Lower lobe of right lung (tissue), 2 donors: ENCODE results near the gene OR4A5. TPM values are rescaled to one million over a fixed set of nuclear protein-coding genes. Genes with fewer than 3 reads are reported as not detected.
"Not testable (repeated sequence)": the region's sequence is repeated elsewhere in the genome, so short reads cannot be mapped to it uniquely, and the experiment has no call there.

Source experiments
- ATAC-seq, 2 donors: fragments of 200-7000 bp; cut with Tn5 transposase; one replicate each; pipeline ENCODE4 v1.9.1; 2020 to 2022; ENCODE audit warnings: mild to moderate bottlenecking in 2 of 2, moderate library complexity in 2 of 2
- DNase-seq: peaks from one replicate; pipeline ENCODE4 v3.0.0-alpha.2; 2020
- H3K27ac ChIP-seq: fragments of 200-600 bp; one replicate; pipeline ENCODE4 v1.8.0; 2022
- H3K27me3 ChIP-seq: fragments of 200-600 bp; one replicate; pipeline ENCODE4 v1.8.0; 2022; ENCODE audit warnings: low read depth
- H3K36me3 ChIP-seq: fragments of 200-600 bp; one replicate; pipeline ENCODE4 v1.8.0; 2022; ENCODE audit warnings: mild to moderate bottlenecking
- H3K4me1 ChIP-seq: fragments of 200-600 bp; one replicate; pipeline ENCODE4 v1.8.0; 2022
- H3K4me3 ChIP-seq: fragments of 200-600 bp; one replicate; pipeline ENCODE4 v1.8.0; 2022; ENCODE audit warnings: mild to moderate bottlenecking
- H3K9me3 ChIP-seq: fragments of 200-600 bp; one replicate; pipeline ENCODE4 v1.8.0; 2022
- intact Hi-C: fragments of 100-400 bp; cut with DNase I; formaldehyde crosslinking; loops from one replicate; pipeline ENCODE4 v1.11.0; 2022
- long read RNA-seq: library from polyadenylated mRNA; unstranded; transcript quantifications from one replicate; pipeline ENCODE4 v2.0.0, GENCODE V29; 2021
- total RNA-seq: library from RNA; stranded (reverse); fragmentation: NEBNext Ultra II Directional; extraction: Animal tissue kit (Norgen Biotek cat#: 25700); gene quantifications from one replicate; pipeline ENCODE4 v1.2.1, GENCODE V29; 2021
- donor health status: DM: no; HTN: yes; CAD: no; lungs with severe emphysema.

OR4A5 gene, protein sequence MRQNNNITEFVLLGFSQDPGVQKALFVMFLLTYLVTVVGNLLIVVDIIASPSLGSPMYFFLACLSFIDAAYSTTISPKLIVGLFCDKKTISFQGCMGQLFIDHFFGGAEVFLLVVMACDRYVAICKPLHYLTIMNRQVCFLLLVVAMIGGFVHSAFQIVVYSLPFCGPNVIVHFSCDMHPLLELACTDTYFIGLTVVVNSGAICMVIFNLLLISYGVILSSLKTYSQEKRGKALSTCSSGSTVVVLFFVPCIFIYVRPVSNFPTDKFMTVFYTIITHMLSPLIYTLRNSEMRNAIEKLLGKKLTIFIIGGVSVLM
- not detected for total RNA-seq
- long read RNA-seq, result 0 reads

DNA sequence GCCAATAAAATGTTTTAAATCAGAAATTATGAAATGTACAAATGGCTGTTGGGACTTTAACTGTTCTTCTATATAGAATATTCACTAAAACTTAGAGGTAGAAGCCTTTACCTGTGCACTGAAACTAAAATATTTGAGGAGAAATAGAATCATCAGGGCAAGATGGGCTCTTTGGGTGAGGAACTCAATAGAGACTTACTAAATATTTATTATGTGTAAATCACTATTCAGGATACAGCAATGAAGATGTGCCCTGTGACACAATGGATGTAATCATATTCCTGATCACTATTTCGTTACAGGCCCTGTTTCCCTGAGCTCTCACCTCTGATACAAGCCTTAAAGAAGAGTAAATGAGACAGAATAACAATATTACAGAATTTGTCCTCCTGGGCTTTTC is at the start of gene OR4A5:
Gene OR4A5, plus strand, starts transcription at position 301 of the 400 bp plus-strand sequence. Its CDS starts 53 bp downstream, at position 354.
- DNase-seq, ATAC-seq, H3K27ac ChIP-seq, H3K9me3 ChIP-seq, intact Hi-C loops, H3K27me3 ChIP-seq, H3K4me1 ChIP-seq, H3K36me3 ChIP-seq, H3K4me3 ChIP-seq: not testable (repeated sequence)

DNA sequence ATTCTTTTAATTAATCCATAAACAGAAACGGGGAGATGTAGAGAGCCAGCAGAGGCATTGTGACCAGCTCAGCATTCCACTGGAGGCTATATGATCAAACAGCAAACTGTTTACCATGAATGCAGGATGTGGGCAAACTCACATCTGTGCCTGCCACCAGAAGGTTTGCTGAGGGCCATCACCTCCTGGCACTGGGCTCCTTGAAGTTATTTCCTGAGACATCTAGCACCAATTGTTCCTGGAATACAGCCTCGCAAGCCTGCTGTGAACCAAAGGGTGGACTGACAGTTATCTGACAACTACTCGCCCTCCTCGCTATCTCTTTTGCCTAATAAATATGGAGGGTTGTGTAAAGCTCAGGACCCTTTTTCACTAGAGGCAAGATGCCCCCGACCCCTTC is 13.5 kb downstream of the OR4A5 start:
- H3K4me1 ChIP-seq, intact Hi-C loops, H3K9me3 ChIP-seq, H3K36me3 ChIP-seq, ATAC-seq, H3K27ac ChIP-seq, H3K4me3 ChIP-seq, DNase-seq, H3K27me3 ChIP-seq: not testable (repeated sequence)

Other genes with a start within 250 kb of the OR4A5 start
- gene OR4C46, start 102.8 kb upstream of the OR4A5 start, total RNA-seq, result not detected